H54 (cell line): ENCODE results near the gene NUP50.

ENCODE experiments used
- DNase-seq: peaks from one replicate; pipeline ENCODE4 v3.0.0; 2011; ENCODE audit warnings: low spot score, mixed read lengths; ENCODE audit not compliant: insufficient read length
- FAIRE-seq: peaks from 3 replicates; lab custom pipeline; 2011; peaks lifted over from hg19 to GRCh38; lab: Jason Lieb, UNC
- POLR2A ChIP-seq: IDR thresholded peaks from 2 replicates; pipeline ENCODE4 v1.6.1; 2011; ENCODE audit warnings: low read depth, mild to moderate bottlenecking, low read length

The NUP50 gene

GRCh38 chr22:45144916-45145315 is 18.8 kb upstream of the NUP50 start:
- TF ChIP-seq POLR2A = no peak

GRCh38 chr22:45149671-45150070 is 14.1 kb upstream of the NUP50 start:
- TF ChIP-seq POLR2A = no peak
- FAIRE-seq = no peak

More at GRCh38 chr22:45144916-45145315, 18.8 kb upstream of the NUP50 start:
- no peak for DNase-seq
- FAIRE-seq = no peak

GRCh38 chr22:45150139-45150538 is 13.6 kb upstream of the NUP50 start:
- no peak for TF ChIP-seq POLR2A
- no peak for DNase-seq
- no peak for FAIRE-seq

More at GRCh38 chr22:45149671-45150070, 14.1 kb upstream of the NUP50 start:
- DNase-seq = no peak

GRCh38 chr22:45151503-45151902 is 12.2 kb upstream of the NUP50 start:
- DNase-seq (no peak), FAIRE-seq (no peak)
- no peak for TF ChIP-seq POLR2A

GRCh38 chr22:45154383-45154782 is 9.3 kb upstream of the NUP50 start:
- FAIRE-seq = no peak
- no peak for DNase-seq
- no peak for TF ChIP-seq POLR2A

- no peak for TF ChIP-seq POLR2A
- FAIRE-seq (no peak), DNase-seq (no peak)
These were observed 8.5 kb upstream of the NUP50 start for GRCh38 chr22:45155050-45155840.

GRCh38 chr22:45157907-45158306 is 5.8 kb upstream of the NUP50 start:
- FAIRE-seq (no peak), DNase-seq (no peak)
- TF ChIP-seq POLR2A = no peak

- FAIRE-seq = no peak
- no peak for DNase-seq
- no peak for TF ChIP-seq POLR2A
These were observed 3.9 kb upstream of the NUP50 start for GRCh38 chr22:45159652-45160462.

- TF ChIP-seq POLR2A = no peak
- no peak for FAIRE-seq
These were observed 1.2 kb upstream of the NUP50 start for GRCh38 chr22:45162531-45162930.

GRCh38 chr22:45163099-45163450 is 650 bp upstream of the NUP50 start:
- no peak for TF ChIP-seq POLR2A
- DNase-seq = no peak
- FAIRE-seq = no peak

More at GRCh38 chr22:45162531-45162930, 1.2 kb upstream of the NUP50 start:
- DNase-seq = no peak

GRCh38 chr22:45164270-45165088 is 754 bp downstream of the NUP50 start:
- DNase-seq (no peak), FAIRE-seq (no peak)
- no peak for TF ChIP-seq POLR2A

- TF ChIP-seq POLR2A = no peak
- no peak for FAIRE-seq
These were observed 3.2 kb downstream of the NUP50 start for GRCh38 chr22:45166932-45167331.

GRCh38 chr22:45169591-45170466 is 6.1 kb downstream of the NUP50 start:
- FAIRE-seq = no peak
- no peak for TF ChIP-seq POLR2A
- no peak for DNase-seq

More at GRCh38 chr22:45166932-45167331, 3.2 kb downstream of the NUP50 start:
- DNase-seq = no peak
